NCI-H2227 treated with DMSO at 0.1 percent for 48 hours (cell line): ENCODE results near the gene GDF9.

Source experiments
- DNase-seq: peaks from one replicate; lab custom pipeline; 2025; lab: John Stamatoyannopoulos, UW

The GDF9 gene

GRCh38 chr5:132866342-132867045, at the start of gene GDF9, which contains the start of gene UQCRQ:
Gene GDF9, minus strand, starts transcription at chr5:132866469. Its CDS starts 1,936 bp downstream, at chr5:132864533.
Gene UQCRQ, plus strand, starts transcription at chr5:132866642. Its CDS starts 240 bp downstream, at chr5:132866882.
- peak; percentile 94 for DNase-seq

- no peak for DNase-seq
Measured at GRCh38 chr5:132915681-132916080, 49.4 kb upstream of the GDF9 start.

- DNase-seq: no peak
Measured at GRCh38 chr5:132909702-132910101, 43.4 kb upstream of the GDF9 start.

GRCh38 chr5:132907161-132907560, 40.9 kb upstream of the GDF9 start:
- no peak for DNase-seq

GRCh38 chr5:132905938-132906337, 39.7 kb upstream of the GDF9 start:
- no peak for DNase-seq

GRCh38 chr5:132901730-132902129, 35.5 kb upstream of the GDF9 start:
- DNase-seq: no peak

GRCh38 chr5:132901036-132901435, 34.8 kb upstream of the GDF9 start:
- no peak for DNase-seq

- DNase-seq: no peak
Measured at GRCh38 chr5:132898094-132898493, 31.8 kb upstream of the GDF9 start.

GRCh38 chr5:132896685-132897084, 30.4 kb upstream of the GDF9 start:
- DNase-seq: no peak

- no peak for DNase-seq
Measured at GRCh38 chr5:132895719-132896305, 29.5 kb upstream of the GDF9 start.

GRCh38 chr5:132890817-132891216, 24.5 kb upstream of the GDF9 start:
- no peak for DNase-seq

GRCh38 chr5:132889501-132889900, 23.2 kb upstream of the GDF9 start:
- DNase-seq: no peak

- no peak for DNase-seq
Measured at GRCh38 chr5:132887283-132887682, 21.0 kb upstream of the GDF9 start.

GRCh38 chr5:132886064-132886823, 20.0 kb upstream of the GDF9 start:
- DNase-seq: no peak

GRCh38 chr5:132884548-132884947, 18.3 kb upstream of the GDF9 start:
- DNase-seq: no peak

GRCh38 chr5:132883261-132883834, 17.1 kb upstream of the GDF9 start:
- peak; percentile 27 for DNase-seq

GRCh38 chr5:132877938-132878337, 11.7 kb upstream of the GDF9 start:
- DNase-seq: no peak

GRCh38 chr5:132877466-132877865, 11.2 kb upstream of the GDF9 start:
- DNase-seq: no peak

GRCh38 chr5:132876020-132876759, 9.9 kb upstream of the GDF9 start:
- DNase-seq: no peak

- no peak for DNase-seq
Measured at GRCh38 chr5:132873930-132874271, 7.6 kb upstream of the GDF9 start.

GRCh38 chr5:132873119-132873929, 7.1 kb upstream of the GDF9 start, which contains the start of gene LEAP2:
Gene LEAP2, plus strand, starts transcription at chr5:132873668. Its CDS starts 27 bp downstream, at chr5:132873695.
- no peak for DNase-seq
